IMR-90 (cell line): Measurements from ENCODE around the gene SRSF5. TPM values are rescaled to one million over a fixed set of nuclear protein-coding genes. Genes with fewer than 3 reads are reported as not detected.

Source experiments
- ATAC-seq: fragments of 200-7000 bp; cut with Tn5 transposase; 2 replicates; pipeline ENCODE4 v1.9.1; 2020; ENCODE audit warnings: low read depth, mild to moderate bottlenecking, moderate library complexity
- BruUV-seq: library from RNA; stranded (reverse); fragments of 400-500 nt; replicated peaks from 2 replicates; lab custom pipeline; 2021; lab: Mats Ljungman, UMichigan
- CTCF ChIA-PET: fragments of 300-600 bp; formaldehyde crosslinking; extraction: SDS; loops from one replicate; lab custom pipeline; 2021; ENCODE audit warnings: antibody characterized with exemption; lab: Yijun Ruan, JAX
- POLR2A ChIA-PET: fragments of 300-600 bp; sonication (Branson Sonifier 250); formaldehyde crosslinking; loops from one replicate; lab custom pipeline; 2022; ENCODE audit warnings: antibody characterized with exemption; ENCODE audit not compliant: unreplicated experiment; lab: Charles Lee
- DNase-seq: peaks from one replicate; pipeline ENCODE4 v3.0.0; 2013
- H2AFZ ChIP-seq: replicated peaks from 2 replicates; pipeline ENCODE3; 2013; ENCODE audit warnings: low read length, mild to moderate bottlenecking; ENCODE audit not compliant: poor library complexity
- H2AK5ac ChIP-seq: 2 replicates; pipeline ENCODE4 v1.6.1; 2013; ENCODE audit warnings: low read depth, low read length, inconsistent platforms
- H2AK9ac ChIP-seq: replicated peaks from 2 replicates; pipeline ENCODE3; 2013; ENCODE audit warnings: mild to moderate bottlenecking, low read depth, low read length, moderate library complexity; ENCODE audit not compliant: poor library complexity
- H2BK120ac ChIP-seq: 2 replicates; pipeline ENCODE4 v1.6.1; 2013; ENCODE audit warnings: low read depth, low read length, inconsistent platforms
- H2BK15ac ChIP-seq: 3 replicates; pipeline ENCODE4 v1.6.1; 2013; ENCODE audit warnings: low read depth, low read length, inconsistent platforms
- H2BK20ac ChIP-seq: 2 replicates; pipeline ENCODE4 v1.6.1; 2013; ENCODE audit warnings: low read depth, mild to moderate bottlenecking, inconsistent platforms, low read length, moderate library complexity
- H2BK5ac ChIP-seq: 2 replicates; pipeline ENCODE4 v1.6.1; 2013; ENCODE audit warnings: mild to moderate bottlenecking, low read depth, low read length, inconsistent platforms; ENCODE audit not compliant: poor library complexity, severe bottlenecking
- H3K14ac ChIP-seq: replicated peaks from 2 replicates; pipeline ENCODE4 v1.6.1; 2013; ENCODE audit warnings: low read depth, low read length, inconsistent platforms
- H3K18ac ChIP-seq: 2 replicates; pipeline ENCODE4 v1.6.1; 2013; ENCODE audit warnings: low read depth, low read length, control low read depth
- H3K23ac ChIP-seq: 2 replicates; pipeline ENCODE4 v1.6.1; 2013; ENCODE audit warnings: low read depth, low read length, inconsistent platforms
- H3K27ac ChIP-seq: 2 replicates; pipeline ENCODE4 v1.5.1; 2013; ENCODE audit warnings: mild to moderate bottlenecking, control low read depth, low read length; ENCODE audit not compliant: insufficient read depth
- H3K27me3 ChIP-seq: 2 replicates; pipeline ENCODE4 v1.6.1; 2013; ENCODE audit warnings: low read length; ENCODE audit not compliant: control insufficient read depth, insufficient read depth
- H3K36me3 ChIP-seq: 2 replicates; pipeline ENCODE4 v1.6.1; 2013; ENCODE audit warnings: low read length, mixed read lengths; ENCODE audit not compliant: control insufficient read depth, insufficient read depth
- H3K4ac ChIP-seq: 2 replicates; pipeline ENCODE4 v1.6.1; 2013; ENCODE audit warnings: low read depth, low read length, inconsistent platforms
- H3K4me1 ChIP-seq: 2 replicates; pipeline ENCODE4 v1.6.1; 2013; ENCODE audit warnings: low read length, mixed read lengths; ENCODE audit not compliant: control insufficient read depth, insufficient read depth
- H3K4me2 ChIP-seq: 2 replicates; pipeline ENCODE4 v1.6.1; 2013; ENCODE audit warnings: low read depth, mild to moderate bottlenecking, control low read depth, low read length, moderate library complexity
- H3K4me3 ChIP-seq: 2 replicates; pipeline ENCODE4 v1.5.1; 2013; ENCODE audit warnings: low read depth, mild to moderate bottlenecking, control low read depth, low read length, moderate library complexity; ENCODE audit not compliant: insufficient read depth
- H3K56ac ChIP-seq: 2 replicates; pipeline ENCODE4 v1.6.1; 2013; ENCODE audit warnings: low read length, inconsistent platforms; ENCODE audit not compliant: insufficient read depth; ENCODE audit errors: extremely low read depth
- H3K79me1 ChIP-seq, 2 experiments: 2 replicates each; pipeline ENCODE4 v1.6.1; 2013; ENCODE audit warnings: low read length in 2 of 2, inconsistent platforms in 1 of 2, low read depth in 1 of 2
- H3K9ac ChIP-seq: 2 replicates; pipeline ENCODE4 v1.6.1; 2013; ENCODE audit warnings: low read depth, low read length, control low read depth
- H3K9me1 ChIP-seq: 2 replicates; pipeline ENCODE4 v1.6.1; 2013; ENCODE audit warnings: low read length, inconsistent platforms; ENCODE audit not compliant: insufficient read depth
- H3K9me3 ChIP-seq: 2 replicates; pipeline ENCODE4 v1.6.1; 2013; ENCODE audit warnings: low read length; ENCODE audit not compliant: control insufficient read depth, insufficient read depth
- H4K20me1 ChIP-seq: 2 replicates; pipeline ENCODE4 v1.6.1; 2013; ENCODE audit warnings: low read length, inconsistent platforms; ENCODE audit not compliant: insufficient read depth
- H4K5ac ChIP-seq: 2 replicates; pipeline ENCODE4 v1.6.1; 2013; ENCODE audit warnings: mild to moderate bottlenecking, low read depth, low read length, control low read depth
- H4K8ac ChIP-seq, 2 experiments: 2 replicates each; pipeline ENCODE4 v1.6.1; 2013; ENCODE audit warnings: low read depth in 2 of 2, low read length in 2 of 2, control low read depth in 1 of 2, inconsistent platforms in 1 of 2
- H4K91ac ChIP-seq: 2 replicates; pipeline ENCODE4 v1.6.1; 2013; ENCODE audit warnings: low read depth, low read length, inconsistent platforms; ENCODE audit not compliant: insufficient read depth
- BHLHE40 ChIP-seq: fragments of 150-350 bp; IDR thresholded peaks from 2 replicates; pipeline ENCODE4 v1.6.1; 2016; ENCODE audit warnings: mild to moderate bottlenecking, low read depth, low read length
- CEBPB ChIP-seq: IDR thresholded peaks from 2 replicates; pipeline ENCODE4 v1.6.1; 2012; ENCODE audit warnings: low read depth, low read length, improper control_type of control experiment
- CHD1 ChIP-seq: IDR thresholded peaks from 2 replicates; pipeline ENCODE4 v1.6.1; 2012; ENCODE audit warnings: low read depth, low read length, improper control_type of control experiment
- FOS ChIP-seq: fragments of 150-350 bp; IDR thresholded peaks from 2 replicates; pipeline ENCODE4 v1.6.1; 2016; ENCODE audit warnings: low read depth, low read length
- MAFK ChIP-seq: IDR thresholded peaks from 2 replicates; pipeline ENCODE4 v1.6.1; 2012; ENCODE audit warnings: low read depth, low read length, improper control_type of control experiment
- MAZ ChIP-seq: IDR thresholded peaks from 2 replicates; pipeline ENCODE4 v1.6.1; 2012; ENCODE audit warnings: low read depth, mild to moderate bottlenecking, low read length, improper control_type of control experiment, moderate library complexity, borderline replicate concordance
- MXI1 ChIP-seq: IDR thresholded peaks from 2 replicates; pipeline ENCODE4 v1.6.1; 2012; ENCODE audit warnings: low read depth, mild to moderate bottlenecking, low read length, moderate library complexity, borderline replicate concordance
- NFE2L2 ChIP-seq: fragments of 150-350 bp; IDR thresholded peaks from 2 replicates; pipeline ENCODE4 v1.6.1; 2016; ENCODE audit warnings: low read depth, mild to moderate bottlenecking, low read length
- POLR2A ChIP-seq: IDR thresholded peaks from 2 replicates; pipeline ENCODE4 v1.6.1; 2012; ENCODE audit warnings: mild to moderate bottlenecking, low read depth, low read length
- RAD21 ChIP-seq: IDR thresholded peaks from 2 replicates; pipeline ENCODE4 v1.6.1; 2012; ENCODE audit warnings: low read length, improper control_type of control experiment
- RCOR1 ChIP-seq: IDR thresholded peaks from 2 replicates; pipeline ENCODE4 v1.6.1; 2012; ENCODE audit warnings: mild to moderate bottlenecking, low read length, improper control_type of control experiment; ENCODE audit not compliant: insufficient replicate concordance
- RFX5 ChIP-seq: IDR thresholded peaks from 2 replicates; pipeline ENCODE4 v1.8.0; 2012; ENCODE audit warnings: low read depth, mild to moderate bottlenecking, low read length, moderate library complexity
- SMC3 ChIP-seq: fragments of 150-350 bp; IDR thresholded peaks from 2 replicates; pipeline ENCODE4 v1.6.1; 2016; ENCODE audit warnings: low read depth, mild to moderate bottlenecking, antibody characterized with exemption, low read length, moderate library complexity
- WGBS, 2 experiments: methylation state at CpG; one replicate each; pipeline versions ENCODE4 v1.1.5 to v1.1.7; 2013; ENCODE audit warnings: missing lambda C conversion rate in 2 of 2; ENCODE audit not compliant: insufficient read length in 1 of 2; ENCODE audit errors: extremely low coverage in 2 of 2; 5-methylcytosine and 5-hydroxymethylcytosine counted together
- dilution Hi-C: fragments of 300-500 bp; cut with HindIII; formaldehyde crosslinking; loops from one replicate; pipeline ENCODE4 v1.14.3; 2018; ENCODE audit warnings: low sequenced_read_pairs; ENCODE audit not compliant: unreplicated experiment
- in situ Hi-C: fragments of 300-500 bp; cut with MboI; formaldehyde crosslinking; loops from 3 replicates; pipeline ENCODE4 v1.14.3; 2019; ENCODE audit warnings: low sequenced_read_pairs, inconsistent platforms, mixed read lengths
- intact Hi-C: fragments of 100-400 bp; cut with micrococcal nuclease; formaldehyde crosslinking; loops from 2 replicates; pipeline ENCODE4 v1.10.0; 2022
- polyA plus RNA-seq, 3 experiments: library from polyadenylated mRNA; depleted of rRNA; stranded (reverse); fragments of >200 nt; gene quantifications; 2 replicates each; pipeline ENCODE4 v1.2.3, GENCODE V29; 2012; ENCODE audit warnings: low replicate concordance in 1 of 3
- total RNA-seq: library from RNA; depleted of rRNA; stranded (reverse); fragments of >200 nt; gene quantifications from 2 replicates; pipeline ENCODE4 v1.2.3, GENCODE V29; 2012
- TF ChIP-seq, protein P1 (sequence below): fragments of 150-350 bp; IDR thresholded peaks from 2 replicates; pipeline ENCODE4 v1.6.1; 2017; ENCODE audit warnings: mild to moderate bottlenecking, antibody characterized with exemption, low read length, low read depth
- TF ChIP-seq, protein P2 (sequence below): fragments of 150-350 bp; IDR thresholded peaks from 2 replicates; pipeline ENCODE4 v1.6.1; 2016; ENCODE audit warnings: low read depth, mild to moderate bottlenecking, low read length, moderate library complexity, borderline replicate concordance
- TF ChIP-seq, protein P3 (sequence below): conservative IDR thresholded peaks from 2 replicates; pipeline ENCODE4 v1.5.1; 2012; ENCODE audit warnings: mild to moderate bottlenecking, low read depth, low read length, improper control_type of control experiment

Gene SRSF5
- total and polyA plus RNA-seq, 2 of the 4 experiments (the other 2 are of a cell fraction): 29.4 to 229 TPM

DNA sequence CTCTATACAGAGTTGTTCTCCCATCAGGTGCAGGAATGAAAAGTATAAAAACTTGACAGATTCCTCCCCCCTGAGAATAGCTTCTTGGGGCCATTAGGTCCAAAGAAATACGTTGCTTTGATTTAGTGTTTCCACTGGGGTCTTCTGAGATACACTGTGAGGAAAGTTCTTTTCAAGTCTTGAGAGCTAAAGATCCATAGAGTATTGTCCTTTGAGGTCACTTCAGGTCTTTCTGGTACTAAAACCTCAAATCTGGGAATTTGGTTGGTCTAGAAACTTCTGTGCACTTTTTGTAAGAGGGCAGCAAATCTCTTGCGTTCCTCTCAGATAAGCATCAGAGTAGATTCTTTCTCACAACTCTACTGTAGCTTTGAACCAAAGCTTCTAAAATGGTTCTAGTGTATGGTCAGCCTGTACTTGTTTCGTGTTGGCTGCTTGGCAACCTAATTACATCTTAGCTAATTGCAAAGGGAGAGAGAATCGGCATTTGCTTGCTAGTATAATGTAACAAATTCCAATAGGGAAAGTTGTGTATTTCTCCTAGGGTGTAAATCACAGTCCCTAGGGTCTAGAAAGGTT lies 10.0 kb downstream of the SRSF5 start:
- Histone ChIP-seq H2AK9ac (no peak overlapping the region), H2BK20ac (no peak overlapping the region), H2BK120ac (no peak overlapping the region), H3K4me1 (no peaks in the 10 kb centered on the region), H3K36me3 (peaks cover 47% of the 10 kb centered on the region), H3K23ac (no peak overlapping the region), H3K27ac (no peak overlapping the region), H2BK15ac (no peak overlapping the region), H3K56ac (no peak overlapping the region), H2AFZ (no peak overlapping the region), H3K4me3 (no peak overlapping the region), H3K9me3 (no peaks in the 10 kb centered on the region), H2AK5ac (no peak overlapping the region), H3K27me3 (no peaks in the 10 kb centered on the region), H3K79me1 (peaks cover 16 to 48% of the 10 kb centered on the region in 2 experiments), H3K14ac (no peak overlapping the region), H2BK5ac (no peak overlapping the region), H4K8ac (no peak overlapping the region), H3K9ac (no peak overlapping the region), H3K4ac (no peak overlapping the region), H3K4me2 (no peak overlapping the region), H3K9me1 (peaks cover 8% of the 10 kb centered on the region; the same call in 1 of the 2 replicates), H4K5ac (no peak overlapping the region), H4K91ac (no peak overlapping the region), H4K20me1 (peaks cover 27% of the 10 kb centered on the region; the same call in 1 of the 2 replicates), H3K18ac (no peak overlapping the region)
- TF ChIP-seq RCOR1 (no peak), MXI1 (no peak), SMC3 (no peak), FOS (no peak), CEBPB (no peak), RFX5 (no peak), MAZ (no peak), NFE2L2 (no peak), POLR2A (no peak), CHD1 (no peak), BHLHE40 (no peak), RAD21 (no peak), MAFK (no peak)
- TF ChIP-seq, protein P1, sequence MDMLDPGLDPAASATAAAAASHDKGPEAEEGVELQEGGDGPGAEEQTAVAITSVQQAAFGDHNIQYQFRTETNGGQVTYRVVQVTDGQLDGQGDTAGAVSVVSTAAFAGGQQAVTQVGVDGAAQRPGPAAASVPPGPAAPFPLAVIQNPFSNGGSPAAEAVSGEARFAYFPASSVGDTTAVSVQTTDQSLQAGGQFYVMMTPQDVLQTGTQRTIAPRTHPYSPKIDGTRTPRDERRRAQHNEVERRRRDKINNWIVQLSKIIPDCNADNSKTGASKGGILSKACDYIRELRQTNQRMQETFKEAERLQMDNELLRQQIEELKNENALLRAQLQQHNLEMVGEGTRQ: no peak
- TF ChIP-seq, protein P2, sequence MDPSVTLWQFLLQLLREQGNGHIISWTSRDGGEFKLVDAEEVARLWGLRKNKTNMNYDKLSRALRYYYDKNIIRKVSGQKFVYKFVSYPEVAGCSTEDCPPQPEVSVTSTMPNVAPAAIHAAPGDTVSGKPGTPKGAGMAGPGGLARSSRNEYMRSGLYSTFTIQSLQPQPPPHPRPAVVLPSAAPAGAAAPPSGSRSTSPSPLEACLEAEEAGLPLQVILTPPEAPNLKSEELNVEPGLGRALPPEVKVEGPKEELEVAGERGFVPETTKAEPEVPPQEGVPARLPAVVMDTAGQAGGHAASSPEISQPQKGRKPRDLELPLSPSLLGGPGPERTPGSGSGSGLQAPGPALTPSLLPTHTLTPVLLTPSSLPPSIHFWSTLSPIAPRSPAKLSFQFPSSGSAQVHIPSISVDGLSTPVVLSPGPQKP: no peak
- TF ChIP-seq, protein P3, sequence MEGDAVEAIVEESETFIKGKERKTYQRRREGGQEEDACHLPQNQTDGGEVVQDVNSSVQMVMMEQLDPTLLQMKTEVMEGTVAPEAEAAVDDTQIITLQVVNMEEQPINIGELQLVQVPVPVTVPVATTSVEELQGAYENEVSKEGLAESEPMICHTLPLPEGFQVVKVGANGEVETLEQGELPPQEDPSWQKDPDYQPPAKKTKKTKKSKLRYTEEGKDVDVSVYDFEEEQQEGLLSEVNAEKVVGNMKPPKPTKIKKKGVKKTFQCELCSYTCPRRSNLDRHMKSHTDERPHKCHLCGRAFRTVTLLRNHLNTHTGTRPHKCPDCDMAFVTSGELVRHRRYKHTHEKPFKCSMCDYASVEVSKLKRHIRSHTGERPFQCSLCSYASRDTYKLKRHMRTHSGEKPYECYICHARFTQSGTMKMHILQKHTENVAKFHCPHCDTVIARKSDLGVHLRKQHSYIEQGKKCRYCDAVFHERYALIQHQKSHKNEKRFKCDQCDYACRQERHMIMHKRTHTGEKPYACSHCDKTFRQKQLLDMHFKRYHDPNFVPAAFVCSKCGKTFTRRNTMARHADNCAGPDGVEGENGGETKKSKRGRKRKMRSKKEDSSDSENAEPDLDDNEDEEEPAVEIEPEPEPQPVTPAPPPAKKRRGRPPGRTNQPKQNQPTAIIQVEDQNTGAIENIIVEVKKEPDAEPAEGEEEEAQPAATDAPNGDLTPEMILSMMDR: no peak
- dilution Hi-C loops (no loop called here), in situ Hi-C loops (no loop called here), intact Hi-C loops (no loop called here)
- no peak for DNase-seq
- BruUV-seq: no TSS peak
- CTCF ChIA-PET: no interaction called here
- no peak for ATAC-seq
- WGBS, 2 experiments: no CpG with 5 or more reads among the region's 4 CpGs
- POLR2A ChIA-PET: no interaction called here
